HL-60 (cell line): ENCODE results near the gene RAB36.

Source experiments
- DNase-seq, 2 experiments: peaks; one replicate each; pipeline ENCODE4 v3.0.0-alpha.2; 2010 to 2020; ENCODE audit warnings: low read depth in 1 of 2, low spot score in 1 of 2
- H3K27ac ChIP-seq: fragments of 250-450 bp; sonication (Bioruptor Pico); replicated peaks from 2 replicates; pipeline ENCODE4 v1.5.1; 2020; ENCODE audit warnings: mild to moderate bottlenecking, moderate library complexity
- H3K27me3 ChIP-seq: fragments of 250-450 bp; sonication (Bioruptor Pico); 2 replicates; pipeline ENCODE4 v1.5.1; 2021; ENCODE audit warnings: mild to moderate bottlenecking, moderate library complexity; ENCODE audit not compliant: insufficient read depth, poor library complexity, severe bottlenecking
- H3K4me3 ChIP-seq: replicated peaks from 2 replicates; pipeline ENCODE4 v1.5.1; 2011; ENCODE audit warnings: mild to moderate bottlenecking, control low read depth, low read length; ENCODE audit not compliant: insufficient read depth
- GABPA ChIP-seq: IDR thresholded peaks from 2 replicates; pipeline ENCODE4 v1.6.1; 2012; ENCODE audit warnings: low read depth
- POLR2AphosphoS5 ChIP-seq: IDR thresholded peaks from 2 replicates; pipeline ENCODE4 v1.6.1; 2012; ENCODE audit warnings: low read depth
- SPI1 ChIP-seq: IDR thresholded peaks from 2 replicates; pipeline ENCODE4 v1.6.1; 2012; ENCODE audit warnings: low read depth, mild to moderate bottlenecking, borderline replicate concordance
- TF ChIP-seq, protein P1 (sequence below): IDR thresholded peaks from 2 replicates; pipeline ENCODE4 v1.6.1; 2012; ENCODE audit warnings: low read depth; ENCODE audit not compliant: insufficient replicate concordance
- TF ChIP-seq, protein P2 (sequence below): IDR thresholded peaks from one replicate; pipeline ENCODE4 v1.5.1; 2011; ENCODE audit warnings: low read length, control low read depth, inconsistent platforms; ENCODE audit not compliant: insufficient read depth

RAB36 gene

DNA sequence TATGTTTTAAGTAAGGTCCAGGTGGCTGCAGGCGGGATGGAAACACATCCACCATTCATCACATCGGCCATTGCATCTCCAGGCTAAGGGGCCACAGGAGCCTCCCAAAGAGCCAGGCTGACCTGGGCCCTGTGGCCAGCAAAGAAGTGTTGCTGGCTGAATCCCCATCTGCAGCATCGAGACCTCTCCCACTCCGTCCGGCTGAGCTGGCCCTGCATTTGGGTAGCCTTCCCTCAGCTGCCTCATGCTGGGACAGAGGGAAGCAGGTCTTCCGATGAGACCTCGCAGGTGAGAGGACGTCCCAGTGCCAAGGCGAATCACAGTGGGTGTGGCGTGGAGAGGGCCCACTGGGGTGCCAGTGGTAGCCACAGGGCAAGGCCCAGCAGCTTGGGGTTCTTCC is 28.0 kb upstream of the RAB36 start:
- Histone ChIP-seq H3K27me3 (no peaks in the 10 kb centered on the region), H3K27ac (no peak overlapping the region), H3K4me3 (no peak overlapping the region)
- no peak for TF ChIP-seq SPI1
- no peak for TF ChIP-seq POLR2AphosphoS5
- TF ChIP-seq, protein P1, sequence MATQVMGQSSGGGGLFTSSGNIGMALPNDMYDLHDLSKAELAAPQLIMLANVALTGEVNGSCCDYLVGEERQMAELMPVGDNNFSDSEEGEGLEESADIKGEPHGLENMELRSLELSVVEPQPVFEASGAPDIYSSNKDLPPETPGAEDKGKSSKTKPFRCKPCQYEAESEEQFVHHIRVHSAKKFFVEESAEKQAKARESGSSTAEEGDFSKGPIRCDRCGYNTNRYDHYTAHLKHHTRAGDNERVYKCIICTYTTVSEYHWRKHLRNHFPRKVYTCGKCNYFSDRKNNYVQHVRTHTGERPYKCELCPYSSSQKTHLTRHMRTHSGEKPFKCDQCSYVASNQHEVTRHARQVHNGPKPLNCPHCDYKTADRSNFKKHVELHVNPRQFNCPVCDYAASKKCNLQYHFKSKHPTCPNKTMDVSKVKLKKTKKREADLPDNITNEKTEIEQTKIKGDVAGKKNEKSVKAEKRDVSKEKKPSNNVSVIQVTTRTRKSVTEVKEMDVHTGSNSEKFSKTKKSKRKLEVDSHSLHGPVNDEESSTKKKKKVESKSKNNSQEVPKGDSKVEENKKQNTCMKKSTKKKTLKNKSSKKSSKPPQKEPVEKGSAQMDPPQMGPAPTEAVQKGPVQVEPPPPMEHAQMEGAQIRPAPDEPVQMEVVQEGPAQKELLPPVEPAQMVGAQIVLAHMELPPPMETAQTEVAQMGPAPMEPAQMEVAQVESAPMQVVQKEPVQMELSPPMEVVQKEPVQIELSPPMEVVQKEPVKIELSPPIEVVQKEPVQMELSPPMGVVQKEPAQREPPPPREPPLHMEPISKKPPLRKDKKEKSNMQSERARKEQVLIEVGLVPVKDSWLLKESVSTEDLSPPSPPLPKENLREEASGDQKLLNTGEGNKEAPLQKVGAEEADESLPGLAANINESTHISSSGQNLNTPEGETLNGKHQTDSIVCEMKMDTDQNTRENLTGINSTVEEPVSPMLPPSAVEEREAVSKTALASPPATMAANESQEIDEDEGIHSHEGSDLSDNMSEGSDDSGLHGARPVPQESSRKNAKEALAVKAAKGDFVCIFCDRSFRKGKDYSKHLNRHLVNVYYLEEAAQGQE: no peak
- no peak for TF ChIP-seq GABPA
- TF ChIP-seq, protein P2, sequence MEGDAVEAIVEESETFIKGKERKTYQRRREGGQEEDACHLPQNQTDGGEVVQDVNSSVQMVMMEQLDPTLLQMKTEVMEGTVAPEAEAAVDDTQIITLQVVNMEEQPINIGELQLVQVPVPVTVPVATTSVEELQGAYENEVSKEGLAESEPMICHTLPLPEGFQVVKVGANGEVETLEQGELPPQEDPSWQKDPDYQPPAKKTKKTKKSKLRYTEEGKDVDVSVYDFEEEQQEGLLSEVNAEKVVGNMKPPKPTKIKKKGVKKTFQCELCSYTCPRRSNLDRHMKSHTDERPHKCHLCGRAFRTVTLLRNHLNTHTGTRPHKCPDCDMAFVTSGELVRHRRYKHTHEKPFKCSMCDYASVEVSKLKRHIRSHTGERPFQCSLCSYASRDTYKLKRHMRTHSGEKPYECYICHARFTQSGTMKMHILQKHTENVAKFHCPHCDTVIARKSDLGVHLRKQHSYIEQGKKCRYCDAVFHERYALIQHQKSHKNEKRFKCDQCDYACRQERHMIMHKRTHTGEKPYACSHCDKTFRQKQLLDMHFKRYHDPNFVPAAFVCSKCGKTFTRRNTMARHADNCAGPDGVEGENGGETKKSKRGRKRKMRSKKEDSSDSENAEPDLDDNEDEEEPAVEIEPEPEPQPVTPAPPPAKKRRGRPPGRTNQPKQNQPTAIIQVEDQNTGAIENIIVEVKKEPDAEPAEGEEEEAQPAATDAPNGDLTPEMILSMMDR: no peak
- no peak for DNase-seq

DNA sequence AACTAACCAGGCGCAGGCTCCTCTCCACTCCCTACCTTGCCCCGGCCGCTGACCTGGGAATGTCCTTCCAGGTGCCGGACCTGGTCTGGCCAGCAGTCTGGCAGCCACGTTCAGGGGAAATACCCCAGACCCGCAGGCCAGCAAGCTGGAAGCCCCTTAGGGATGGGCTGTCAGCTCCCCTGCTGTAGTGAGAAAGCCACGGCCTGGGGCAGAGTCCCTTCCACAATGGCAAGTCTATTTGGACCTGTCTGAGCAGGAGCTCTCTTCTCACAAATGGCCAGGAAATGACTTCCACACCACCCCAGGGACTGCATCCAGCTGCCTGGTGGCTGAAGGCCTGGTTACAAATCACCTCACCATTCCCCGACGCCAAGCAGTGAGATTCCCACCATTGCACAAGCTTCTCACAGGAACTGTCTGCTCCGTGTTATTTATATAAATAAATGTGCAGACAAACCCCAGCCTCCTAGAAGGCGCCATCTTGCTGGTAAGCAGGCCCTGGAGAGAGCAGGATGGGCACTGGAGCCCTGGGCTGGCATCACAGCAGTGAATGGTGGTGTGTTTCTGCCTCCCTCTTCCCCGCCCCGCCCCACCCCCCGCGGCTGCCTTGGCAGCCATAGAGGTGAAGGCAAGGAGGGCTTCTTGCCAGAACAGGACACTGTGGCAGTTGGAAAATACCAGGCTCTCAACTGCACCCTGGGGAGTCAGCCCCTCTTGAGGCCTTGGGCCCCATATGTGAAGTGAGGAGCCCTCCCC is 27.2 kb upstream of the RAB36 start:
- no peaks in the 10 kb centered on the region for H3K27me3 ChIP-seq
- H3K27ac ChIP-seq: no peak overlapping the region
- DNase-seq: no peak
- TF ChIP-seq SPI1: no peak
- TF ChIP-seq POLR2AphosphoS5: no peak
- TF ChIP-seq, protein P1: no peak
- no peak overlapping the region for H3K4me3 ChIP-seq

DNA sequence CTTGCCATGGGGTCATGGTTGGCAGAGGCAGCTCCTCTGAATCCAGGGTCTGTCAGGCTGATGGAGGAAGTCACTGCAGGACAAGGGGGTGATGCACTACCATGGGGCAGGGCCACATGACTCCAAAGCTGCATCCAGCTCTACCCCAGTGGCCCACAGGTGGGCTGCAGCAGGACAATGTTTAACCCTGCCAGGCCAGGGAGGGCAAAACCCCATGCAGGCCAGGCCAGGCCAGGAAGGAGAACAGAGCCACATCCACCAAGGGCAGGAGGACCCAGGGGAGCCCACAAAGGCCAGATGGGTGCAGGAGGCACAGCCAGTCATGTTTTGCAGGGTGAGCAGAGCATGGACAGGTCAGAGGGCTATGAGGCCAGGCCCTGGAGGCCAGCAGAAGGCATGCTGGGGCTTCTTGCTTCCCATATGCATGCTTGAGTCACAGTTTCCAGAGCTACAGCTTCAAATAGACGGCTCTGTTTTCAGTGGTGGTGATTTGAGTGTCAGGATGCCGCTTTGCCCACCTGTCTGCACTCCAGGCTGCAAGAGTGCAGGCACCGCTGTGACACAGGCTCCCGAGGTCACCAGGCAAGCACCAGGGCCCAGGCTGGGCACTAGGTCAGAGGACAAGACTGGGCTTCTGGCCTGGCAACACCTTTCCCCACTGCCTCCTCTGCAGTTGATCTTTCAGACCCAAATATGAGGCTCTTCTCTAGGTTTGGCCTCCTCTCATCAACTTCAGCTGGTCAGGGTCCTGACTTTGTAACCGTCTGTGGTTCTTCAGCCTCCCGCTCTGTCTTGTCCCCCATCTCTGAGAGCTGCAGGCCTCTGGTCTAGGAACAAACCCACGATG is 26.4 kb upstream of the RAB36 start:
- no peak for DNase-seq
- no peaks in the 10 kb centered on the region for H3K27me3 ChIP-seq
- TF ChIP-seq GABPA (no peak), POLR2AphosphoS5 (no peak), SPI1 (no peak)
- TF ChIP-seq, protein P2: no peak
- TF ChIP-seq, protein P1: no peak
- no peak overlapping the region for H3K4me3 ChIP-seq
- H3K27ac ChIP-seq: no peak overlapping the region
